HS-5 (cell line): ENCODE data around the gene ST8SIA5.

Experiments used
- DNase-seq: peaks from one replicate; pipeline ENCODE4 v3.0.0-alpha.2; 2012; ENCODE audit warnings: low read depth

Gene ST8SIA5

GRCh38 chr18:46711444-46711863 is 45.4 kb downstream of the ST8SIA5 start:
- DNase-seq: no peak

GRCh38 chr18:46706968-46707367 is 49.9 kb downstream of the ST8SIA5 start:
- no peak for DNase-seq

DNA sequence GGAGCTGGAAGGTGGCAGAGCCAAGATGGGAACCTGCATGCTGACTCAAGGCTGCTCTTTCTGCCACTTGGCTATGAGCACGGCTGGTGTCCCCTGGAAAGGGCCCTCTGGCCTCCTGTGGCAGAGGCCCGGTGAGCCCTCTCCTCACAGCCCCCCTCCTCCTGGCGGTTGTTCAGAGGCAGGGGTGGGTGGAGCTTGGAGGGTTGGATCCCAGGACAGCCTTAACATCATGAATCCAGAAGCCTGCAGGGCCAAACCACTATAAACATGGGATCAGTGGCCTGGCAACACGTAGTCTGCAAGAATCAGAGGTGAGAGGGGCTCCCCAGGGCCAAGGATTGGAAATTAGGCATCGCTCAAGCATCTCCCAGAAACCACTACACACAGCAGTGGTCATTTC is 51.3 kb downstream of the ST8SIA5 start:
- no peak for DNase-seq

- DNase-seq: no peak
Observed at GRCh38 chr18:46704816-46705215, 52.0 kb downstream of the ST8SIA5 start.

- DNase-seq: no peak
Observed at GRCh38 chr18:46704189-46704588, 52.7 kb downstream of the ST8SIA5 start.

GRCh38 chr18:46702471-46702870 is 54.4 kb downstream of the ST8SIA5 start:
- no peak for DNase-seq

GRCh38 chr18:46700066-46700824 is 56.6 kb downstream of the ST8SIA5 start:
- no peak for DNase-seq

DNA sequence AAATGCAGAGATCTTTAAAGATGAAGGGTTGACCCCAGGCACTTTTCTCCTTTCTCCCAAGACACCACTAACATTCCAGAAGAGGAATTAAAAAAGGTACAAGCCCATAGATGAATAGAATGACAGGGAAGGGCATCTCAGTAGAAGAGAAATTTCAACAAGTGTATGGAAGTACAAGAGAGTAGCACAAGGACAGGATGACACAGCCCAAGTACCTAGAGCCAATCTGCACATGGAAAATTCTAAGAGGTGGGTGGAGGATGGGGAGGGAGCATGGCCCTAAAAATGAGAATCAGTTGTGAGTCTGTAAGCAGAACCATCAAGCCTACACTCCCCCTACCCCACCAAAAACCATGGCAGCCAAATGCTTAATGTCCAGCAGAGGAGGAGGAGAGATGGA is 60.2 kb downstream of the ST8SIA5 start:
- DNase-seq: no peak

DNA sequence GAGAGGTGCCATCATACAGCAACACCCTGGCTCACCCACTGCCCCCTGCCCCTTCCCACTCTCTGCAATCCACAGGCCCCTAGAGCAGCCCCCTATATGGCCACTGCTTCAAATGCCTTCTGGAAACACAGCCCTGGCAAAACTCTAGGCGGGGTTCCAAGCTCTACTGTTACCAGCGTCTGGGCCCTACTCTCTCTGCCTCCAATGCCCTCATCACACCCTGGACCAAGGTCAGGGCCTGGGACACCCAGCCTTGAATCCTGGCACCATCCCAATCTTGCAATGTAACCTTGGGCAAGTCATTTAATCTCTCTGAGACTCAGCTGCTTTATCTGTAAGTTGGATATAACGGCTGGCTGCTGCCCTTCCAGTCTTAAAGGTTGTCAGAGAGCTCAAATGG is 60.6 kb downstream of the ST8SIA5 start:
- no peak for DNase-seq

- DNase-seq: no peak
Observed at GRCh38 chr18:46693996-46694395, 62.9 kb downstream of the ST8SIA5 start.

- DNase-seq: no peak
Observed at GRCh38 chr18:46688853-46689525, 67.9 kb downstream of the ST8SIA5 start.

DNA sequence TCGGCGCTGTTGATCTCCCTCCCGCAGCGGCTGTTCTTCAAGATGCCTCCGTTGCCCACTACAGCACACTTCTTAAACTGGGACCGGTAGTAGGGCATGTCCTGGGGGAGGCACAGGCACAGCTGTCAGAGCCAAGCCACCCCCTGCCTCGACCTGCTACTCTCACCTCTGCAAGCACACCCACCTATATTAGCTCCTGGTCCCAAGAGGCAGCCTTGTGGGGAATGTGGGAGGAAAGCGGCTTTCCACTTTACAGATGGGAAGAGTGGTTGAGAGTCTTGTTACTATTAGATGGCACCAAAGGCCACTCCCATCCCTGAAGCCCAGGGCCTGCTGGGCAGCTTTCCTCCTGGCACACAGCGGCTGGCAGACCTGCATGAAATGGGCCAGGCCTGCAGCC is 70.7 kb downstream of the ST8SIA5 start:
- no peak for DNase-seq

GRCh38 chr18:46683252-46683651 is 73.6 kb downstream of the ST8SIA5 start:
- DNase-seq: no peak

GRCh38 chr18:46680784-46681695 is 75.8 kb downstream of the ST8SIA5 start:
- no peak for DNase-seq

GRCh38 chr18:46679846-46680598 is 76.8 kb downstream of the ST8SIA5 start:
- DNase-seq: no peak

DNA sequence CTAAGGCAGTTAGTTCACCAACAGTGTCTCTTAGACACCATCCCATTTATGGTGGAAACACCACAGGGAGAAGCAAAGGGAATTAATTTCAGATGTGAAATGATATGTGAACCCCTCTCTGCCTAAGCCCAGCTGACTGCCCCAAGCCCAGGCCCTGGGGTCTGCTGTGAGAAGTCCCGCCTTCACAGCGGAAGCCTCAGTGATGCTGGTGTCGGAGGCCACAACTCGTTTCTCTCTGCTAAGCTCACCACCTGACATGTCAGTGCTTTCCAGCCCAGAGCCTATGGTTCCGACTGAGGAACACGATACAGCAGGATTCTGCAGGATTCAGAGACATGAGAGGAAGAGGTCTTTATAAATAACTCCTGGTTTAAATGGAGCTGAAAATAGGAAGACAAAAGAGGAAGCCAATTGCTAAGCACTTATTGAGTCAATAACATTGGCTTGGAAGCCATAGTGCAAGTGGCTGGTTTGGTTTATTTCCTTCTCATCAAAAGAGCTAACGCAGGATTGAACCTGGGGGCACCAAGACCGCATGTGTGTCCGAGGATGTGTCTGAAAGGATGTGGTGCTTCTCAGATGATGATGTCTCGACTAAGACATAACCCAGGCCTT is 78.0 kb downstream of the ST8SIA5 start:
- no peak for DNase-seq

DNA sequence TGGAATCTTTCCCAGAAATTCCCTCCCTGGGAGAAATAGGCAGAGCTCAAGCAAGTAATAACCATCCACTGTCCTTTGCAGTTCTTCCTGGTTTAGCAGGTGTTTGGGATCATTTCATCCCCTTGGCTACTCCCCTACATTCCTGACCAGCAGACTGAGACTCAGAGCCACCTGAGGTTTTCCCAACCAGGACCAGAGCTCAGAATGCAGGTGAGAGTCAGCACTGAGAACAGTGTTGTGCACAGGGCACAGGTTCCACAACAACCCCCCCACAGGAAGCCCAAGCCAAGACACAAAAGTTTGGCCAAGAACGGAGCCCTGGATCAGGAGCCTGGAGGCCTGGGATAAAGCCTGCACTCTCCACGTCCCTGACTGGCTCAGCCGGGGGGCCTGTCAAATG is 78.8 kb downstream of the ST8SIA5 start:
- DNase-seq: no peak

DNA sequence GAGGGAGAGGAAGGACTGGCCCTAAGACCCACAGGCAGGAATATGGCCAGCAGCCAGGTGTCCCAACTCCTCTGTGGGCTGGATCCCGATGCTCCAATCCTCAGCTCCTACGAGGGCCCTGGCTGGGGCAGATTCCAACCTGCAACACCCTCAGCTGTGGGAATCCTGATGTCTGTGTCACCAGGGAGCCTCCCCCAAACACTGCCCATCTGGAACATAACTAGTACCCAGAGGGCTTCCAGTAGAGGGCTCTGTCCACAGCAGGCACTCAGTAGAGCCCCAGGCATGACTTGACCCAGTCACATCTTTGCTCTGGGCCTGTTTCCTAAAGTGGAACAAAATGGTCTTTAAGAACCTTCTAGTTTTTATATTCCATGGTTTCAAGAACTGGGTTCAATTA is 79.2 kb downstream of the ST8SIA5 start:
- DNase-seq: no peak

GRCh38 chr18:46676182-46676835 is 80.5 kb downstream of the ST8SIA5 start:
- DNase-seq: no peak

DNA sequence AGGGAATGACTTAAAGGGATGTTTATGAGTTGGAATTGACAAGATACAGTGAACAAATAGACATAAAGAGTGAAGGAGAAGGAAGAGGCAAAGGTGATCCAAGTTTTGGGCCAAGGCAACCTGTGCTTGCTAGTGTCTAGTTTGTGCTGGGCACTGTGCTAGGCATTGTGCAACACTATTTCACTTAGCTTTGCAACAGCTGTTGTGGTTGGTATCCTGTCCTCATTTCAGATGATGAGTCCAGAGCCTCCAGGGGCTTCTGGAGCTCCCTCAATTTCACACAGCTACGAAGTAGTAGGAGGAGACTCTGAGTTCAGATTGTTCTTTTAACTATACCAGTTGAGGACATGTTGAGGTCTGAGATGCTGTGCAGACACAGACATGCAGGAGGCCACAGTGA is 81.7 kb downstream of the ST8SIA5 start:
- DNase-seq: no peak
